ENCODE data around the gene PIR. TPM values are rescaled to one million over a fixed set of nuclear protein-coding genes. Genes with fewer than 3 reads are reported as not detected.

Gene PIR
- total RNA-seq, 1 donor from 2014 or later = 21.8 TPM

DNA sequence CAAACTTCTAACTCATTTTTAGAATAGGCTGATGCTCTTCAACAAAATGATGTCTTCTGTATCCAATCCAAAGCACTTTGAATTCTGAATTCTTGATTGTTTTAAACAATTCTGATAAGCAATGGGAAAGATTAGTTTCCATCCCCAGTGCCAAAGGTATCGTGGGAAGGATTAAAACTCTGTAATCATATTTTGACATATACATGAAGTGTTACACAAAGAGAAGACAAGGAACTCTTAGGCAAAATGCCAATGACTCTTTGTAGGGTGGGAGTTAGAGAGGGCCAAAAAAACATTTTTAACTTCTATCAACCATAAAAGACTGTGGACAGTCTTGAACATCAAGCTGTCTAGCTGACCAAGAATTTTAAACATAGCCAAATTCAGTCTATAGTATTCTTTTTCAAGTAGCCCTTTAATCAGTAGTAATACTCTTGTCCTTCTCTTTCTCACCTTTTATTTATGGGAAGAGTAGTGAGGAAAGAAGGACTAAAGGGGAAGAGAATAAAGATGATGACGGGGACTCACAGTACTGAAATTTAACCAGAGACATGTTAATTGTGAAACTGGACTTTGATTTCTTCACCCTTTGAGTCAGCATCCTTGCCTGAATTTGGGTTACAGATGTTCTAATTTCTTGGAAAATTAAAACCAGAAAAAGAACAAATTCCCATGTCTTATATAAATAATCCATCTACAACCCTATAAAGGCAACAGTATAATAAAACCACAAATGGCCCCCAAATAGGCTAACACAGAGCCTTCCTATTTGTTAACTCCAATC, 57.1 kb downstream of the PIR start:
- peaks cover 4% of the 10 kb centered on the region for H3K36me3 Mint-ChIP-seq (ENCODE audit: unreplicated experiment)

DNA sequence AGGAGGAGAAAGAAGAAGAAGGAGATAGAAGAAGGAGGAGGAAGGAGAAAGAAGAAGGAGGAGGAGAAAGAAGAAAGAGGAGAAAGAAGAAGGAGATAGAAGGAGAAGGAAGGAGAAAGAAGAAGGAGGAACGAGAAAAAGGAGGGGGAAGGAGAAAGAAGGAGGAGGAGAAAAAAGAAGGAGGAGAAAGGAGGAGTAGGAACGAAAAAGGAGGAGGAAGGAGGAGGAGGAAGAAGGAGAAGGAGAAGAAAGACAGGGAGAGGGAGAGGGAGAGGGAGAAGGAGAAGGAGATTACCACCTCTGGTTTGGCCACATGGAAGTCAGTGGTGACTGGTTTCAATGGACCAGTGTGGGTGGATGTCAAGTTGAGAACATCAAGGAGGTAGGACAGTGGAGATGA, 58.9 kb downstream of the PIR start:
- TF ChIP-seq, protein P1, sequence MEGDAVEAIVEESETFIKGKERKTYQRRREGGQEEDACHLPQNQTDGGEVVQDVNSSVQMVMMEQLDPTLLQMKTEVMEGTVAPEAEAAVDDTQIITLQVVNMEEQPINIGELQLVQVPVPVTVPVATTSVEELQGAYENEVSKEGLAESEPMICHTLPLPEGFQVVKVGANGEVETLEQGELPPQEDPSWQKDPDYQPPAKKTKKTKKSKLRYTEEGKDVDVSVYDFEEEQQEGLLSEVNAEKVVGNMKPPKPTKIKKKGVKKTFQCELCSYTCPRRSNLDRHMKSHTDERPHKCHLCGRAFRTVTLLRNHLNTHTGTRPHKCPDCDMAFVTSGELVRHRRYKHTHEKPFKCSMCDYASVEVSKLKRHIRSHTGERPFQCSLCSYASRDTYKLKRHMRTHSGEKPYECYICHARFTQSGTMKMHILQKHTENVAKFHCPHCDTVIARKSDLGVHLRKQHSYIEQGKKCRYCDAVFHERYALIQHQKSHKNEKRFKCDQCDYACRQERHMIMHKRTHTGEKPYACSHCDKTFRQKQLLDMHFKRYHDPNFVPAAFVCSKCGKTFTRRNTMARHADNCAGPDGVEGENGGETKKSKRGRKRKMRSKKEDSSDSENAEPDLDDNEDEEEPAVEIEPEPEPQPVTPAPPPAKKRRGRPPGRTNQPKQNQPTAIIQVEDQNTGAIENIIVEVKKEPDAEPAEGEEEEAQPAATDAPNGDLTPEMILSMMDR (IDR thresholded peaks at IDR 0.05) = no peak
- no peak overlapping the region for H3K4me3 Mint-ChIP-seq (ENCODE audit: unreplicated experiment)
- H3K27ac Mint-ChIP-seq (ENCODE audit: unreplicated experiment) = no peak overlapping the region
- H3K27me3 Mint-ChIP-seq (ENCODE audit: unreplicated experiment) = no peaks in the 10 kb centered on the region
- H3K4me1 Mint-ChIP-seq (ENCODE audit: unreplicated experiment) = no peaks in the 10 kb centered on the region
- no peaks in the 10 kb centered on the region for H3K9me3 Mint-ChIP-seq (ENCODE audit: unreplicated experiment)
- no peak for DNase-seq (ENCODE audit: extremely low spot score, unreplicated experiment)
- peaks cover 4% of the 10 kb centered on the region for H3K36me3 Mint-ChIP-seq (ENCODE audit: unreplicated experiment)

More for the DNA sequence above, 57.1 kb downstream of the PIR start:
- TF ChIP-seq, protein P1 (IDR thresholded peaks at IDR 0.05) = no peak
- H3K4me1 Mint-ChIP-seq (ENCODE audit: unreplicated experiment) = no peaks in the 10 kb centered on the region
- no peak overlapping the region for H3K27ac Mint-ChIP-seq (ENCODE audit: unreplicated experiment)
- no peak for DNase-seq (ENCODE audit: extremely low spot score, unreplicated experiment)
- no peak overlapping the region for H3K4me3 Mint-ChIP-seq (ENCODE audit: unreplicated experiment)
- H3K27me3 Mint-ChIP-seq (ENCODE audit: unreplicated experiment) = no peaks in the 10 kb centered on the region
- H3K9me3 Mint-ChIP-seq (ENCODE audit: unreplicated experiment) = no peaks in the 10 kb centered on the region

DNA sequence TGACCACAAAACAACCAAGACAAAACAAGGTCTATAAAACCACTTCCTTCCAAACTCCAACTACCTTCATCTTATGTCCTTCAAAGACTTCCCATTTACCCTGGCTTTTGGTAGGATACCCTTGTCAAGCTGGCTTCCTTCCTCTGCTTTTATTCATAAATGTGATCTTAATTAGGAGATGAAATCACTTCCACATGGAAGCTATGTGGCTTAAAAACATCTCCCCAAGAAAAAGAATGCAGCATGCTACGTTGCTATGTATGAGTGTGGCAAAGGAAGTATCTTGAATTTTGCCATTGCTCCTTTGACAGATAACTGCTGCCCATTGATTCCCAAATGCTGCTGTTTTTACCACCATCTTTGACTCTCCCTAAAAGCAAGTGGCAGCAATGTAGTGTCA, 62.5 kb downstream of the PIR start:
- Mint-ChIP-seq H3K4me3 (ENCODE audit: unreplicated experiment) (no peak overlapping the region), H3K9me3 (ENCODE audit: unreplicated experiment) (no peaks in the 10 kb centered on the region), H3K27ac (ENCODE audit: unreplicated experiment) (no peak overlapping the region), H3K36me3 (ENCODE audit: unreplicated experiment) (peaks cover 4% of the 10 kb centered on the region), H3K27me3 (ENCODE audit: unreplicated experiment) (no peaks in the 10 kb centered on the region), H3K4me1 (ENCODE audit: unreplicated experiment) (no peaks in the 10 kb centered on the region)
- no peak for DNase-seq (ENCODE audit: extremely low spot score, unreplicated experiment)
- TF ChIP-seq, protein P1 (IDR thresholded peaks at IDR 0.05) = no peak

DNA sequence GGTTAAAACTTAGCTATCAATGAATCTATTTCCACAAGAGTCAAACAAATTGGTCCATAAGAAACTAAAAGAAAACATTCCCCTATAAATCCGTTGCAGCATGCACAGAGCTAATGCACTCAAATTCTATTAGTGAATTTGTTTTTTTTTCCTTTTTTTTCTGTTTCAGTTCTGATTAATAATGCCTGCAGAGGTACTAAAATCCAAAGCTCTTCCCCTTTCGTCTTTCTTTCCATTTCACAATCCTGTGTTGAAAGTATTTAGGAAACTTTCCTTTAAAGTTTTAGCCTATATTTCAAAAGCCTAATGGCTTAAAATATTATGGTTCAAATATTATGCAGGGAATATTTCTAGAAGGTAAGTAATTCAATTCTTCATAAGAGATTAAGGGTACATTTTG, 63.1 kb downstream of the PIR start:
- TF ChIP-seq, protein P1 (IDR thresholded peaks at IDR 0.05) = no peak
- DNase-seq (ENCODE audit: extremely low spot score, unreplicated experiment) = no peak
- peaks cover 4% of the 10 kb centered on the region for H3K36me3 Mint-ChIP-seq (ENCODE audit: unreplicated experiment)
- H3K27ac Mint-ChIP-seq (ENCODE audit: unreplicated experiment) = no peak overlapping the region
- H3K4me3 Mint-ChIP-seq (ENCODE audit: unreplicated experiment) = no peak overlapping the region
- H3K4me1 Mint-ChIP-seq (ENCODE audit: unreplicated experiment) = no peaks in the 10 kb centered on the region
- no peaks in the 10 kb centered on the region for H3K9me3 Mint-ChIP-seq (ENCODE audit: unreplicated experiment)
- H3K27me3 Mint-ChIP-seq (ENCODE audit: unreplicated experiment) = no peaks in the 10 kb centered on the region

DNA sequence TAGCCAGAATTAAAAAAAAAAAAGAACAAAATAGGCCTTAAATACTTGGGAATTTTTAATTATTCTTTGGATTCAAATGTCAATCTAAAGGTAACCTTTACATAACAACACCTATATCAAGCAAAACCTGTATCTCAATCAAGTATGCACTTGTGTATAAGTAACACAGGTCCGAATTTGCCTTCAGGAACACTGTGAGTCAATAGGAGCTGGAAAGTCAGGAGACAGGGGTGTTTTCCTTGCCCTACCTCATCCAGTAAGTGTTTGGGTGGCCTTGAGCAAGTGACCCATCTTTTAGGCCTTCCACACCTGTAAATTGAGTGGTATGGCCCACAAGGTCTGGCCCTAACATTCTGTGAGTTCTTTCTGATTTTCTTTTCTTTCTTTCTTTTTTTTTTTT, 68.1 kb downstream of the PIR start:
- TF ChIP-seq, protein P1 (IDR thresholded peaks at IDR 0.05) = no peak
- Mint-ChIP-seq H3K36me3 (ENCODE audit: unreplicated experiment) (peaks cover 10% of the 10 kb centered on the region), H3K27ac (ENCODE audit: unreplicated experiment) (no peak overlapping the region), H3K4me1 (ENCODE audit: unreplicated experiment) (no peaks in the 10 kb centered on the region), H3K4me3 (ENCODE audit: unreplicated experiment) (no peak overlapping the region), H3K27me3 (ENCODE audit: unreplicated experiment) (no peaks in the 10 kb centered on the region), H3K9me3 (ENCODE audit: unreplicated experiment) (peaks cover 12% of the 10 kb centered on the region)
- no peak for DNase-seq (ENCODE audit: extremely low spot score, unreplicated experiment)
